ENCODE measurements around the gene ASNSD1. TPM values are rescaled to one million over a fixed set of nuclear protein-coding genes. Genes with fewer than 3 reads are reported as not detected.

Gene ASNSD1
- total RNA-seq, 1 donor from 2014 or later, result 38.2 TPM

- peaks cover under 1% of the 10 kb centered on the region for H3K4me1 Mint-ChIP-seq (ENCODE audit: low read depth)
- no peaks in the 10 kb centered on the region for H3K27me3 Mint-ChIP-seq
- no peak for TF ChIP-seq CTCF (IDR thresholded peaks at IDR 0.05; ENCODE audit: unreplicated experiment)
- no peak overlapping the region for H3K27ac Mint-ChIP-seq
- no peak overlapping the region for H3K4me3 Mint-ChIP-seq (ENCODE audit: low read depth)
- no peak for DNase-seq (ENCODE audit: low spot score, unreplicated experiment)
- peaks cover 17% of the 10 kb centered on the region for H3K36me3 Mint-ChIP-seq (ENCODE audit: insufficient read depth)
- H3K9me3 Mint-ChIP-seq (ENCODE audit: low read depth), result no peaks in the 10 kb centered on the region
Measured at GRCh38 chr2:189669913-189670312, 8.7 kb downstream of the ASNSD1 start.

GRCh38 chr2:189673661-189674373, 12.6 kb downstream of the ASNSD1 start:
- no peak for DNase-seq (ENCODE audit: low spot score, unreplicated experiment)
- peaks cover 2% of the 10 kb centered on the region for H3K4me1 Mint-ChIP-seq (ENCODE audit: low read depth)
- no peaks in the 10 kb centered on the region for H3K27me3 Mint-ChIP-seq
- peaks cover 12% of the 10 kb centered on the region for H3K9me3 Mint-ChIP-seq (ENCODE audit: low read depth)
- peak overlapping the region; percentile 49 for H3K4me3 Mint-ChIP-seq (ENCODE audit: low read depth)
- no peak for TF ChIP-seq CTCF (IDR thresholded peaks at IDR 0.05; ENCODE audit: unreplicated experiment)
- peaks cover 23% of the 10 kb centered on the region for H3K36me3 Mint-ChIP-seq (ENCODE audit: insufficient read depth)
- H3K27ac Mint-ChIP-seq, result no peak overlapping the region

- Mint-ChIP-seq H3K4me3 (ENCODE audit: low read depth) (peak within 1 kb of the TSS; percentile 88), H3K36me3 (ENCODE audit: insufficient read depth) (peaks cover 23% of the 10 kb centered on the region), H3K4me1 (ENCODE audit: low read depth) (peaks cover 2% of the 10 kb centered on the region), H3K9me3 (ENCODE audit: low read depth) (peaks cover 17% of the 10 kb centered on the region), H3K27me3 (no peaks in the 10 kb centered on the region), H3K27ac (peak within 1 kb of the TSS; percentile 97)
- peak; percentile 90 for DNase-seq (ENCODE audit: low spot score, unreplicated experiment)
- peak; percentile 94 for TF ChIP-seq CTCF (IDR thresholded peaks at IDR 0.05; ENCODE audit: unreplicated experiment)
Measured at GRCh38 chr2:189674374-189675112, 13.3 kb downstream of the ASNSD1 start, which contains the start of gene ANKAR. Gene ANKAR (plus strand): TSS chr2:189674670. CDS start chr2:189676491, 1,821 bp downstream.

- no peak overlapping the region for H3K4me3 Mint-ChIP-seq (ENCODE audit: low read depth)
Measured at GRCh38 chr2:189676471-189676870, 15.2 kb downstream of the ASNSD1 start.

More at GRCh38 chr2:189676471-189676870, 15.2 kb downstream of the ASNSD1 start:
- H3K27me3 Mint-ChIP-seq, result no peaks in the 10 kb centered on the region
- peaks cover 18% of the 10 kb centered on the region for H3K9me3 Mint-ChIP-seq (ENCODE audit: low read depth)
- H3K27ac Mint-ChIP-seq, result no peak overlapping the region
- DNase-seq (ENCODE audit: low spot score, unreplicated experiment), result no peak
- TF ChIP-seq CTCF (IDR thresholded peaks at IDR 0.05; ENCODE audit: unreplicated experiment), result no peak
- H3K36me3 Mint-ChIP-seq (ENCODE audit: insufficient read depth), result peaks cover 21% of the 10 kb centered on the region
- peaks cover 2% of the 10 kb centered on the region for H3K4me1 Mint-ChIP-seq (ENCODE audit: low read depth)

Measured in progenitor cell of endocrine pancreas (in vitro differentiated cells).